SU-DHL-6 (cell line): ENCODE measurements around the gene UBLCP1.
"Not testable (repeated sequence)": the region's sequence is repeated elsewhere in the genome, so short reads cannot be mapped to it uniquely, and the experiment has no call there.

Source experiments
- H2AFZ ChIP-seq: fragments of 200-600 bp; sonication (generic); 2 replicates; pipeline ENCODE4 v1.6.1; 2014; ENCODE audit warnings: low read depth, mild to moderate bottlenecking, moderate library complexity, mixed read lengths, antibody characterized with exemption, low read length; ENCODE audit not compliant: severe bottlenecking
- H3F3A ChIP-seq: fragments of 200-600 bp; shearing (Covaris generic); 2 replicates; pipeline ENCODE4 v1.6.0; 2016; ENCODE audit warnings: antibody characterized with exemption, mild to moderate bottlenecking; ENCODE audit not compliant: insufficient read depth
- H3K27ac ChIP-seq: fragments of 200-600 bp; sonication (generic); 2 replicates; pipeline ENCODE4 v1.5.1; 2016; ENCODE audit warnings: low read depth, mild to moderate bottlenecking, low read length, moderate library complexity, mixed read lengths
- H3K27me3 ChIP-seq: fragments of 200-600 bp; sonication (generic), shearing (Covaris generic); 2 replicates; pipeline ENCODE4 v1.6.0; 2014; ENCODE audit warnings: mild to moderate bottlenecking, low read length
- H3K36me3 ChIP-seq: fragments of 200-600 bp; sonication (generic); 2 replicates; pipeline ENCODE4 v1.6.1; 2014; ENCODE audit warnings: mild to moderate bottlenecking, low read length, mixed read lengths
- H3K4me2 ChIP-seq: fragments of 300-600, 200-600 bp; shearing (Covaris generic), sonication (generic); 2 replicates; pipeline ENCODE4 v1.6.0; 2014; ENCODE audit warnings: low read length, low read depth, mild to moderate bottlenecking; ENCODE audit not compliant: poor library complexity, severe bottlenecking
- H3K4me3 ChIP-seq: fragments of 200-600 bp; sonication (generic); 2 replicates; pipeline ENCODE4 v1.5.1; 2014; ENCODE audit warnings: antibody characterized with exemption, low read length, mild to moderate bottlenecking, mixed read lengths; ENCODE audit not compliant: insufficient read depth, poor library complexity, severe bottlenecking
- H3K79me2 ChIP-seq: fragments of 200-600 bp; sonication (generic); 2 replicates; pipeline ENCODE4 v1.6.1; 2014; ENCODE audit warnings: mild to moderate bottlenecking, low read length, moderate library complexity; ENCODE audit not compliant: insufficient read depth
- H3K9ac ChIP-seq: fragments of 200-600 bp; sonication (generic); 2 replicates; pipeline ENCODE4 v1.7.0; 2014; ENCODE audit warnings: mild to moderate bottlenecking, low read length
- H3K9me2 ChIP-seq: fragments of 200-600 bp; sonication (generic); replicated peaks from 2 replicates; pipeline ENCODE4 v1.6.1; 2014; ENCODE audit warnings: low read length; ENCODE audit not compliant: insufficient read depth
- H3K9me3 ChIP-seq: fragments of 200-600 bp; sonication (generic); 2 replicates; pipeline ENCODE4 v1.6.1; 2014; ENCODE audit warnings: low read length, mixed read lengths; ENCODE audit not compliant: insufficient read depth
- H4K20me1 ChIP-seq: fragments of 200-600 bp; sonication (generic); 2 replicates; pipeline ENCODE4 v1.6.1; 2014; ENCODE audit warnings: low read depth, mild to moderate bottlenecking, antibody characterized with exemption, low read length, moderate library complexity, mixed read lengths
- CTCF ChIP-seq: fragments of 200-600 bp; sonication (generic); IDR thresholded peaks from one replicate; pipeline ENCODE4 v1.5.1; 2017; ENCODE audit warnings: antibody characterized with exemption, mild to moderate bottlenecking, low read length, moderate library complexity; ENCODE audit not compliant: insufficient read depth, poor library complexity, severe bottlenecking
- EZH2phosphoT487 ChIP-seq: fragments of 200-600 bp; sonication (generic), shearing (Covaris generic); conservative IDR thresholded peaks from 2 replicates; pipeline ENCODE4 v1.6.1; 2018; ENCODE audit warnings: mild to moderate bottlenecking, antibody characterized with exemption, low read length, moderate library complexity, mixed read lengths

Gene UBLCP1

GRCh38 chr5:159227452-159227851 is 35.6 kb upstream of the UBLCP1 start:
- no peak for TF ChIP-seq CTCF
- Histone ChIP-seq H3K27ac (no peak overlapping the region), H3K4me3 (no peak overlapping the region), H3K9me2 (no peaks in the 10 kb centered on the region), H3F3A (no peaks in the 10 kb centered on the region), H4K20me1 (no peaks in the 10 kb centered on the region), H3K9me3 (no peaks in the 10 kb centered on the region), H3K4me2 (no peak overlapping the region), H3K27me3 (0 out of 2 replicates have a peak, but pooled peaks cover 2% of the 10 kb centered on the region), H3K79me2 (no peaks in the 10 kb centered on the region), H3K9ac (no peak overlapping the region), H2AFZ (no peak overlapping the region), H3K36me3 (no peaks in the 10 kb centered on the region)

- H3K4me3 ChIP-seq, H3F3A ChIP-seq, H3K27me3 ChIP-seq, H3K4me2 ChIP-seq, H2AFZ ChIP-seq, H4K20me1 ChIP-seq, H3K9me3 ChIP-seq, H3K79me2 ChIP-seq, H3K9ac ChIP-seq, H3K36me3 ChIP-seq, H3K9me2 ChIP-seq, H3K27ac ChIP-seq: not testable (repeated sequence)
Observed at GRCh38 chr5:159228097-159228496, 35.0 kb upstream of the UBLCP1 start.

- Histone ChIP-seq H3K9me3 (no peaks in the 10 kb centered on the region), H3K36me3 (no peaks in the 10 kb centered on the region), H3K4me3 (no peak overlapping the region), H2AFZ (no peak overlapping the region), H3K9me2 (no peaks in the 10 kb centered on the region), H3K27ac (no peak overlapping the region), H3K27me3 (0 out of 2 replicates have a peak, but pooled peaks cover 2% of the 10 kb centered on the region), H4K20me1 (no peaks in the 10 kb centered on the region), H3K4me2 (no peak overlapping the region), H3K9ac (no peak overlapping the region), H3F3A (no peaks in the 10 kb centered on the region), H3K79me2 (no peaks in the 10 kb centered on the region)
- TF ChIP-seq CTCF, result no peak
- no peak for TF ChIP-seq EZH2phosphoT487
Observed at GRCh38 chr5:159230657-159231056, 32.4 kb upstream of the UBLCP1 start.

GRCh38 chr5:159231167-159231566 is 31.9 kb upstream of the UBLCP1 start:
- no peaks in the 10 kb centered on the region for H3K79me2 ChIP-seq
- H4K20me1 ChIP-seq, result no peaks in the 10 kb centered on the region
- no peak overlapping the region for H2AFZ ChIP-seq
- H3K36me3 ChIP-seq, result no peaks in the 10 kb centered on the region
- TF ChIP-seq CTCF (no peak), EZH2phosphoT487 (no peak)
- H3K9ac ChIP-seq, result no peak overlapping the region
- H3K9me3 ChIP-seq, result no peaks in the 10 kb centered on the region
- no peak overlapping the region for H3K27ac ChIP-seq
- no peaks in the 10 kb centered on the region for H3K9me2 ChIP-seq
- H3K4me2 ChIP-seq, result no peak overlapping the region
- no peak overlapping the region for H3K4me3 ChIP-seq
- H3F3A ChIP-seq, result no peaks in the 10 kb centered on the region
- 0 out of 2 replicates have a peak, but pooled peaks cover 2% of the 10 kb centered on the region for H3K27me3 ChIP-seq

GRCh38 chr5:159235871-159236520 is 27.1 kb upstream of the UBLCP1 start:
- H3K9ac ChIP-seq, H4K20me1 ChIP-seq, H3K27ac ChIP-seq, H3K4me2 ChIP-seq, H3K9me2 ChIP-seq, H3K36me3 ChIP-seq, H3K9me3 ChIP-seq, H3K27me3 ChIP-seq, H3F3A ChIP-seq, H2AFZ ChIP-seq, H3K4me3 ChIP-seq, H3K79me2 ChIP-seq: not testable (repeated sequence)
